GM18519 (cell line): ENCODE data around the gene HILPDA.

Source experiments
- ATAC-seq: cut with Tn5 transposase; IDR thresholded peaks from one replicate; pipeline ENCODE4 v1.9.1; 2021; ENCODE audit warnings: mild to moderate bottlenecking, moderate library complexity; ENCODE audit not compliant: unreplicated experiment, low FRiP score

Gene HILPDA, protein sequence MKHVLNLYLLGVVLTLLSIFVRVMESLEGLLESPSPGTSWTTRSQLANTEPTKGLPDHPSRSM

DNA sequence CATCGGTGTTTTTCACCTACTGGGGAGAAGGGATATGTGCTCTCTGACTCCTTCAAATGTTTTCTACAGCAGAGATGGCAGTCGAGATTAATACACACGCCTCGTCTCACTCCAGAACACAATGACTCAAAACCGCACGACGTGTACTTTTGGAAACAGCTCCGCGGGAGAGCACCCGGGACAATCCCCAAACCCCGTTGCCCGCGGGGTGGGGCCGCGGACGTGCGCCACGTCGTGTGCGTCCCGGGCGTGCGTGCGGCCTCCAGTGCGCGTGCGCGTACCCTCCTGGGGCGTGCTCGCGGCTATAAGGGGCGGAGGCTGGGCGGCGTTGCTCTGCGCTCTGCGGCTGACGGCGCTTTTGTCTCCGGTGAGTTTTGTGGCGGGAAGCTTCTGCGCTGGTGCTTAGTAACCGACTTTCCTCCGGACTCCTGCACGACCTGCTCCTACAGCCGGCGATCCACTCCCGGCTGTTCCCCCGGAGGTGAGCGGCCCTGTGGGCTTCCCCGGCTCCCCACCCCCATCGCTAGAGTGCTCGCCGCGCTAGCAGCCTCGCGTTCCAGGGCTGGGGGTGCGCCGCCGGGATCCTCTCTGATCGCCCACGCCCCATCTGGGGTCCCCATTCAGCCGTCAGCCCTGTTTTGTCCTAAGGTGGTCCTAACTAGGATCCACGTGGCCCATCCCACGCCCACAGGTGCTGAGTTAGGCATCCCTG, at the start of gene HILPDA:
TSS of gene HILPDA (plus strand) at position 336 of the 712 bp plus-strand sequence. CDS start 1,391 bp downstream, outside the sequence.
- ATAC-seq = peak; percentile 73

DNA sequence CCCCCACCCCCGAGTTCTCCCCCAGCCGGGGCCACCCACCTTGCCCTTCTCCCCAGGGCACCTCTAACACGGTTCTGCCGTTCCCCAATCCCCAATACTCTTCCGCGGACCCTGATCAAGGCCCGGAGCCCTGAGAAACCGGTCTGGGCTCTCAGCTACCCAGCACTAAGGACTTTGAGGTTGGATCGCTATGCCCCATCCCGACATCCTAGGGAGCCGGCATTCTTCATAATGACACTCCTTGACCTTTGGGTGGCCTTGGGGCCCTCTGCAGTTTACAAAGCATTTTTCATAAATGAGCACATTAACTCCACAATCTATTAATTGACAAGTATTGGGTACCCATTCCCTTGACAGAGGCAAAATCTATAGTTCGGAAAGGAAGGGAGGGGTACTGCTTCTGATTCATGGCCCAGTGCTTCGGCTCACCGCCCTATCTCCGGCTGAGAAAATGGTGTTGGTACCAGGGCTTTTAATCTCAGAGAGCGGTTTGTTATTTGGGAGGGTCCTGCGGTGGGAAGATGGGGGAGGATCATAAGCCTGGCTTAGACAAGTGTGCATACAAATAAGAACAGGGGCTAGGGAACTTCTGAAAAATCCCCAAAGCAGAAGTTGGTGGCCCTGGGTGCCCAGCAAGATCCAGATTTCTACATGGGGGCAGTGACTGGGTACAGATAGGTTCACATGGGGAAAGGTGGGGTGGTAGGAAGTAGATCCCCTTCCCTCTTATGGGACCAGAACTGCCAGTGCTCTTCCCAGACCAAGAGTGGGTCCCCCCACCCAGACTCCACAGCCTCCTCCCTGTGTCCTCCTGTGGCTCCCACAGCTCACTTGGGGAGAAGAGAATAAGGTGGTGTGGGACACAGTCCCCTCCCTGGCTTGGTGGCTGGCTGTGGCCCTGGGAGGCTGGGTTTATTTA, 49.1 kb upstream of the HILPDA start:
- ATAC-seq = no peak

DNA sequence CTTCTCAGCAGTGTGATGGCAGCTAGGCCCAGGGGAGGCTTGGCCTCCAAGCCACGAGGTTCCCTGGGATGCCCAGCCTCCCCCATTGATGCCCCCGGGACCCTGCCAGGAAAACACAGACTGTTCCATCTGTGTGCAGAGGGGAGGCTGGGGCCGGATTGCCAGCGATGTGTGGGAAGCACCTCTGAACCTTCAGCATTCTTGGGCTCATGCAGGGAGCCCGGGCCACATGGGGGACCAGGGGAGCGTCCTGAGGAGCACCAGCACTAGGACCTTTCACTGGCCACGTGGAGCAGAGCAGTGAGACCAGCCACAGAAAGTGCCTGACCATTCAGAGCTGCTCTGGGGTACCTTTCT, 48.5 kb upstream of the HILPDA start:
- ATAC-seq = no peak

DNA sequence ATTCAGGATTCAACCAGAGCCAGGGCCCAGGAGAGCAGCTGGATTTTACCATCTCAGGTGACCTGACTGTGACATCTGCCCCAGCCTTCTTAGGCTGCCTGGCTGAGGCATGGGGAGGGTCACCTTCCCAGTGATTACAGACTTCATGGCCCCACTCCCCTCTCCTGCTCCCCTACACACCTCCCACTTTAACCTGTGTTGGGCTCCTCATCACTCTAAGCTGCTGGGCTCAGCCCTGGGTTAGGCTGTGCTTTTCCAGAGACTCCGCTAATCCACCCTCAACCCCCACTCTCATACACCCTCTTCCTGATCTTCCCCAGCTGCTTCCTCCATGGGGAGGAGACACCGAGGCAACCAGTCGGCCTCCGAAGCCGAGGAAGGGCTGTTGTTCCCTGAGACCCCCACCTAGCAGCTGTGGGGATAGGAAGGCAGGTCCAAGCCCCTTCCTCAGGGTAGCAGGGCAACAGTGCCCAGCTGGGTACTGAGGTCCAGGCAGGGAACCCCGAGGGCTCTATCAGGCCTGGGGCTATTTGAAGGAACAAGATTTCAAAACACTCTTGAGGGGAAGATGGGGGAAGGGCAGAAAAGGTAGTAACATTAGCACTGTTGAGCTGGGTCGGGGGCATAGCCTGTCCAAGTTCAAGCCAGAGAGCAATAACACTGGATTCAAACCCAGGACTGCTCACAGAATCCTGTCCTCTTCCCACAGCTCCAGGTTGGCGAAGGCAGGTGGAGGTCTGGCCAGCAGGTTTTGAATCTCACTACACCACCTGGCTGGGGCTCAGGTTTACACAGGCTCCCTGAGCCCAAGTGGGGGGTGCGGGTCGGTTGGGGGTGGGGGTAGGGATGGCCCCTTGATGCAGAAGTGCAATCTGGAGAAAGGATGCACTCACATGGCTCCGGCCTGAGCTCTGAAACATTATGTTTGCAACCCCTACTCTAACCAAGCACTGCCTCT, 47.6 kb upstream of the HILPDA start:
- no peak for ATAC-seq

DNA sequence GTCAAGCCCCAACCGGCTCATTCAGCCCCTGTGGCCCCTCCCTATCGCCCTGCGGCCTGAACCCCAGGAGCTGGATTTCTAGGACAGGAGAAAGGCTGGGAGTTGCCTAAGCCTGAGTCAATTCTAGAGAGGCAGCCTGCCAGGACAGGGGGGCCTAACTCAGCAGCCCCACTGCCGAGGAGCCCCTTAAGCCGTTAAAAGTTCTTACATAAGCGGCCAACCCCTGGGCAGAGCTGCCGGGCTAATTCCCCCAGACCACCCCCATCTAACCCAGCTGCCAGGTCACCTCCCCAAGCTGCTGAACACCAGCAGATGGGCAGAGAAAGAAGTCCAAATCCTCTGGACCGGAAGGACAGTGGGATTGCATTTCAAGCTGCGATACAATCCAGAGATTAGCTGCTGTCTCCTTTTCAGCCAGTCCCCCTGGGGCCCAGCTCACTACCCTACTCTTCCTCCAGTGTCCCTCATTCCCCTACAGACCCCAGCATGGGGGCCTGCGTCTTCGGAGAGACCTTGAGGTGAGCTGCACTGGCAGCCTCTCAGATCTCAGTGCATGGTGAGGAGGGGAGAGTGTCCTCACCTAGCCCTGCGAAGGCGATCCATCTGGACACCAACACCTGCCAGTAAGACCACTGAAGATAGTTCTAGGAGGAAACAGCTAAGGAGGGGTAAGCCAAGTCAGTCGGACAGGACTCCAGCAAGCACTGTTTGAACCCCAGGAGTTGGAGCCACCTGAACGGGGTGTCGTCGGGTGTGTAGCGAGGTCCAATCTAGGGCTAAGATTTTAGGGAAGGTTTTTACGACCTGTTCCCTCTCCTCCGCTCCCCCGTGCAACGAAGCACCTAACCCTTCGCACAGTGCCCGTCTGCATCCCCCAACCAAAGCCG, 46.7 kb upstream of the HILPDA start:
- no peak for ATAC-seq

- ATAC-seq = peak; percentile 68
These were observed 45.9 kb upstream of the HILPDA start, which contains the start of gene IMPDH1 for GRCh38 chr7:128409596-128410450. IMPDH1 (minus strand) TSS chr7:128409982; CDS start chr7:128409901, 81 bp downstream.

- no peak for ATAC-seq
These were observed 45.3 kb upstream of the HILPDA start for GRCh38 chr7:128410451-128410753.

GRCh38 chr7:128415217-128415785, 40.4 kb upstream of the HILPDA start:
- ATAC-seq = no peak

DNA sequence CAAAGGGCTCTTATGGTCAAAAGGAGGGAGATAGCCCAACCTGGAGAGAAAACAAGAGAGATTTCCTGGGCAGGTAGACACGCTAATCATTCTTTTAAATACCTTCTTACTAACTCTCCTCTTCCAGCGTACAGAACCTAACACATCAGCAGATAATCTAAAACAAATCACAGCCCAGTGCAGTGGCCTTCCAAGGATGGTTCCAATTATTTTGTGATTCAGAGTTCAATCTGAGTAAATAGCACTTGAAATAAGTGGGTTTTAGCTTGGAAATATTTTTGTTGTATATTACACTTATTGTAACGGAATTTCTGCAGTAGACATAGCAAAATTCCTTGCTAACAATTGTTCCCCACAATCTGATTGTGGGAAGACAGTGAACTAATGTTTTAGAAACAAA, 38.6 kb upstream of the HILPDA start:
- ATAC-seq = no peak

- ATAC-seq = no peak
These were observed 36.4 kb upstream of the HILPDA start for GRCh38 chr7:128419257-128419656.

DNA sequence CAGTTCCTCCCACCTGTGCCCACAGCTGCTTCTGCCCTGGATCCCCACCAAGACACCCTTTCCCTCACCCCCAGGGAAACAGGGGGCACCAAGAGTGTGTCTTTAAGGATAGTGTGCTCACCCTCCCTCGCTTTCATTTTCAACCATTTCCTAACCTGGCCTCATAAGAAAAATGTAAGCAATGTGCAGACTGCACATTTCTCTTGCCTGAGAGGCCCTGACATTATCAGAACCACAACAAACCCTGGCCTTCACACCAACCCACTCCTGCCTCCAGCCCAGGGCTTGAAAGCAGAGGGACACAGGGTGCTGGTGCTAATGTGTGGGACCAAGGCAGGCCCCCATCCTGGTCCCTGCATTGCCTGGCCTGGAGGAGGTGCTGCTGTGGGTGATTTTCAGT, 34.9 kb upstream of the HILPDA start:
- ATAC-seq = no peak

DNA sequence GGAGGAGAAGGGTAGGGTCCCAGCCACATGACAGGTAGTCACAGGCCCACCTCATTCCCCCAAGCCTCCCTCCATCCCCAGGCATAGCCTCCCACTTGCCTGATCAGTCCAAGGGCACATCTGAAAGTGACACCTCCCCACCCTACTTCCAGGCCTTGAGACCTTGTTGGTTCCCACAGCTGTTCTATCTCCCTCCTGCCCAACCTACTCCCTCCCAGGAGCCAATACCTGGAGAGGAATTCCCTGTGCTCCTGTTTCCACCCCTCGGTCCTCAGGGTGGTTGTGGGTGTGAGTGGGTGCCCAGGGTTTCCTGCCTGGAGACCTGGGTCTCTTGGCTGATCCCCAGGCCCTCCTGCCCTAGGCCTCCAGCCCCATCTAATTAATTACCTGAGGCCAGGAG, 34.3 kb upstream of the HILPDA start:
- ATAC-seq = no peak

- no peak for ATAC-seq
These were observed 33.6 kb upstream of the HILPDA start for GRCh38 chr7:128422037-128422436.

DNA sequence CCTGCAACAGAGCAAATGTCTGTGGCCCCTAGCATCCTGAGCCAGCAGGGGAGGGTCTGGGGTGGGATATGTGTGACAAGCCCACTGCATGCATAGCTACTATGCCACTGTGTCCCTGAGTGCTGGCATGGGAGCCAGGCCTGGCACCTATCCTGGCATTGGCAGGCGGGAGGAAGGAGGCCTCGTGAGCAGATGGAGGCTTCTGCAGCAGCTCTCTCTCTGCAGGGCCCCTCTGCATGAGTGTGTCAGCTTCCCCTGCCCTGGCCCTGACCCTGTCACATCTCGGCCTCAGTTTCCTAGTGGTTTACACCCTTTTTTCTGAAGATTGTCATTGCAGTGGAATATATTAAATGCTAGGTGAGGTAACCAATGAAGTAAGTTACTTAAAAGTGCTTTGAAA, 32.8 kb upstream of the HILPDA start:
- no peak for ATAC-seq

DNA sequence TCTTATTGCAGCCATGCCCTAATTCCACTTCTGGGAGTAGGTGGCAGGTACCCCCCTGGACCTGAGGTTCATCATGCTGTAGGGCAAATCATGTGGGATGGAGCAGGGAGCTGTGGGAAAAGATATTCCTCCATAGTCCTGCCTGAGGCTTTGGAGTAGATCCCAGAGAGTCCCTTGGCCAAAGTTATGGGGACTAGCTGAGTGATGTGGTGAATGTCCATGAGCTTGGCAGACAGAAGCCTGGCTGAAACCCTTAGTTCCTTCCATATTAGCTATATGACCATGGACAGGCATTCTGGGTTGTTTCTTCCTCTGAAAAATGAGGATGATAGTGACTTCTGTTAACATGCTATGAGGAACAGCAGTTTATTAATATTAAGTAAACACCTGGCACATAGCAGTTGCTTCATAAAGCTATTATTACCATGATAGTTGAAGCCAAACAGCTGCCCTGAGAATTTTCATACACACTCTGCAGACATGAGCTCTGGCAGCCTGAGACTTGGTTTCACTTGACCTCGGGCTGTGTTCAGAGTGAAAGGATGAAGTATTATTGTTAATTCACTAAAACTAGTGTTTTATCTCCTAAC, 30.9 kb upstream of the HILPDA start:
- no peak for ATAC-seq

DNA sequence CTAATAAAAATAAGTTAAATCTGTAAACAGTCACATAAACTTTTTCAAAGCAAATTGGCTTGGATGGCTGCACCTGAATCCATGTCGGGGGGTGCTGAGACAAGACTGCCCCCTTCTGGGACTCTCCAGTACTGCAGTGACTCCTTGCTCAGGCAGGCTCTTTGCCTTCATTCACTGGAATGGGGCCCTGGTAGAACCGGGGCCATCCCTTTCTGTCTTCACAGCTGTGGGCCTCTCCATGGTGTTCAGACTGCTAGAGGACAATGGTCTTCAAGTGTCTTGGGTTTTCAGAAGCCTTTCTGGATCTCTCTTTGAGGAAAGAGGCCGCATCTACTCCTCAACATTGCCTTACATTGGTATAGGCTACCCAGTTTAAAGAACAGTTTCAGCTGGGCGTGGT, 29.8 kb upstream of the HILPDA start:
- ATAC-seq = no peak

DNA sequence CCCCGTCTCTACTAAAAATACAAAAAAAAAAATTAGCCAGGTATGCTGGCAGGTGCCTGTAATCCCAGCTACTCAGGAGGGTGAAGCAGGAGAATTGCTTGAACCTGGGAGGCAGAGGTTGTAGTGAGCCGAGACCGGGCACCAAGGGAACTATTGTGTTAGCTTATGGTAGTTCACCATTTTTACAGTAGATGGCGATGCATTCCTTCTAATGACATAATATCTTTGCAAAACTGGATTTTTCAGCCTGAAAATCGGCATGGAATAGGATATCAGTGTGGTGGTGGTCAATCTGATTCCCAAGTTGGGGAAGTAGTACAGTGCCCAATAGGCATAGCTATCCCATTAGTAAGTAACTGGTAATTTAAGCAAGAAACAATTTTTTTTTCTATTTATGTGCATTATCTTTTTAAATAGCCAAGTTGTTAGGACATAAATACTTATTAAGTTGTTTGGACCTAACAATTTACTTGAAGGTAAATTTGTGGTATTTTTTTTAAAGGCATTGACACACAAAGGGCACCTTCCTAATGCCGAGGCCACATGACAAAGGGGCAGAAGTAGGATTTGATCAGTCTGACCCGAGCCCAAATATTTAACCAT, 28.3 kb upstream of the HILPDA start:
- ATAC-seq = no peak

DNA sequence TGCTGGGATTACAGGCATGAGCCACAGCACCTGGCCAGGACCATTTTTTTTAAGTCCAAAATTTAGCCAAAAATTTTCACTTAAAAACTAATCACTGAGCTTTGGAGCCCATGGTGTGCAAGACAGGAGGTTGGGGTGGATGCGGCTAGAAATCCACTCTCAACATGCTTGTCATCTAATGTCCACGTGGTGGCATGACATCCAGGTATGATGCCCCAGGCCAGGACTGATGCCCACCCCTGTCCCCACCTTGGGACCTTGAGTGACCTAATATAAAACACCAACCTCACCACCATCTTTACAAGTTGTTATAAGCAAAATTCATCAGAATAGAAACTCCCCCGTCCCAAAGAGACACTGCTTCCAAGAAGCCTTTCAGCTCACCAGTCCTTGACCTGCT, 25.5 kb upstream of the HILPDA start:
- ATAC-seq = no peak
